HCT116 (cell line): Measurements from ENCODE around the gene HACD1. TPM values are rescaled to one million over a fixed set of nuclear protein-coding genes. Genes with fewer than 3 reads are reported as not detected.
"Not testable (repeated sequence)": the region's sequence is repeated elsewhere in the genome, so short reads cannot be mapped to it uniquely, and the experiment has no call there.

ENCODE experiments used
- ATAC-seq: fragments of 200-7000 bp; cut with Tn5 transposase; 2 replicates; pipeline ENCODE4 v1.9.1; 2020; ENCODE audit warnings: mild to moderate bottlenecking, moderate library complexity
- BruUV-seq: library from RNA; stranded (reverse); fragments of 400-500 nt; replicated peaks from 2 replicates; lab custom pipeline; 2021; lab: Mats Ljungman, UMichigan
- CTCF ChIA-PET: fragments of 300-600 bp; sonication (Branson Sonifier 250); formaldehyde crosslinking; loops from one replicate; lab custom pipeline; 2021; ENCODE audit warnings: antibody characterized with exemption; lab: Charles Lee
- POLR2A ChIA-PET: fragments of 300-600, 350-600 bp; sonication (Branson Sonifier 250); formaldehyde crosslinking; loops from one replicate; lab custom pipeline; 2021; ENCODE audit warnings: antibody characterized with exemption; lab: Charles Lee
- RAD21 ChIA-PET, 2 experiments: fragments of 300-600 bp; sonication (Branson Sonifier 250); formaldehyde crosslinking; loops; one replicate each; lab custom pipeline; 2023; ENCODE audit warnings: low total read pairs in 2 of 2; ENCODE audit not compliant: uncharacterized antibody in 2 of 2, unreplicated experiment in 2 of 2, low non-redundant PET in 1 of 2; lab: Charles Lee
- DNase-seq: peaks from one replicate; pipeline ENCODE4 v3.0.0-alpha.2; 2010; ENCODE audit warnings: low read depth, low spot score
- H2AFZ ChIP-seq: fragments of 200-600 bp; shearing (Covaris generic), sonication (generic); 2 replicates; pipeline ENCODE4 v1.6.1; 2017; ENCODE audit warnings: low read depth, mixed run types, mixed read lengths, antibody characterized with exemption, low read length; ENCODE audit not compliant: poor library complexity, severe bottlenecking
- H3K27ac ChIP-seq: 2 replicates; pipeline ENCODE4 v1.5.1; 2012; ENCODE audit warnings: low read depth, low read length
- H3K27me3 ChIP-seq: fragments of 200-600 bp; sonication (generic); 2 replicates; pipeline ENCODE4 v1.6.1; 2016; ENCODE audit warnings: mixed run types, low read length, mixed read lengths; ENCODE audit not compliant: insufficient read depth
- H3K36me3 ChIP-seq, 2 experiments: fragments of 200-500 bp in 1 of 2; fragments of 200-600 bp in 1 of 2; sonication (Bioruptor generic) in 1 of 2; sonication (generic) in 1 of 2; 2 replicates each; pipeline versions ENCODE4 v1.5.1 to v1.6.1; 2014 to 2016; ENCODE audit warnings: low read length in 2 of 2, inconsistent platforms in 1 of 2, mixed read lengths in 1 of 2, mixed run types in 1 of 2; ENCODE audit not compliant: insufficient read depth in 2 of 2, control insufficient read depth in 1 of 2
- H3K4me1 ChIP-seq, 2 experiments: fragments of 200-600 bp in 1 of 2; sonication (generic) in 1 of 2; 2 replicates each; pipeline versions ENCODE4 v1.5.1 to v1.6.1; 2012 to 2017; ENCODE audit warnings: low read length in 2 of 2, inconsistent platforms in 1 of 2, mild to moderate bottlenecking in 1 of 2, mixed read lengths in 1 of 2, mixed run types in 1 of 2, moderate library complexity in 1 of 2; ENCODE audit not compliant: insufficient read depth in 2 of 2, control insufficient read depth in 1 of 2
- H3K4me2 ChIP-seq: fragments of 200-600 bp; sonication (generic); 2 replicates; pipeline ENCODE4 v1.6.1; 2017; ENCODE audit warnings: mixed run types, low read length, mixed read lengths
- H3K4me3 ChIP-seq, 2 experiments: fragments of 200-600 bp in 1 of 2; sonication (generic) in 1 of 2; replicated peaks in 1 of 2; 2 replicates each; pipeline ENCODE4 v1.5.1; 2011 to 2016; ENCODE audit warnings: low read length in 2 of 2, control low read depth in 1 of 2, low read depth in 1 of 2, mild to moderate bottlenecking in 1 of 2, mixed read lengths in 1 of 2, mixed run types in 1 of 2
- H3K79me2 ChIP-seq: fragments of 200-600 bp; sonication (generic); 2 replicates; pipeline ENCODE4 v1.6.1; 2017; ENCODE audit warnings: mild to moderate bottlenecking, mixed run types, low read length, moderate library complexity, mixed read lengths; ENCODE audit not compliant: insufficient read depth
- H3K9ac ChIP-seq: fragments of 200-600 bp; sonication (generic); 2 replicates; pipeline ENCODE4 v1.6.1; 2016; ENCODE audit warnings: low read length, mixed read lengths
- H3K9me2 ChIP-seq: fragments of 200-600 bp; sonication (generic), shearing (Covaris generic); 2 replicates; pipeline ENCODE4 v1.6.1; 2017; ENCODE audit warnings: mixed run types, mild to moderate bottlenecking, moderate library complexity; ENCODE audit not compliant: insufficient read depth
- H3K9me3 ChIP-seq, 2 experiments: fragments of 200-500 bp in 1 of 2; fragments of 200-600 bp in 1 of 2; sonication (Bioruptor generic) in 1 of 2; sonication (generic) in 1 of 2; 2 replicates each; pipeline ENCODE4 v1.6.1; 2014 to 2017; ENCODE audit warnings: low read length in 2 of 2, mixed read lengths in 2 of 2, inconsistent platforms in 1 of 2, low read depth in 1 of 2, mild to moderate bottlenecking in 1 of 2, mixed run types in 1 of 2, moderate library complexity in 1 of 2; ENCODE audit not compliant: control insufficient read depth in 1 of 2, insufficient read depth in 1 of 2
- H4K20me1 ChIP-seq: fragments of 200-600 bp; sonication (generic), shearing (Covaris generic); 2 replicates; pipeline ENCODE4 v1.6.1; 2017; ENCODE audit warnings: mixed run types, mild to moderate bottlenecking, moderate library complexity; ENCODE audit not compliant: insufficient read depth
- CEBPB ChIP-seq: IDR thresholded peaks from 2 replicates; pipeline ENCODE4 v1.6.1; 2012; ENCODE audit warnings: low read depth
- EGR1 ChIP-seq: IDR thresholded peaks from 2 replicates; pipeline ENCODE4 v1.6.1; 2012; ENCODE audit warnings: low read depth
- EZH2 ChIP-seq: fragments of 200-600 bp; sonication (generic); IDR thresholded peaks from 2 replicates; pipeline ENCODE4 v1.6.1; 2017; ENCODE audit warnings: antibody characterized with exemption, mixed run types
- POLR2AphosphoS5 ChIP-seq: IDR thresholded peaks from 2 replicates; pipeline ENCODE4 v1.6.1; 2011; ENCODE audit warnings: mild to moderate bottlenecking, low read depth, low read length, moderate library complexity
- ZNF274 ChIP-seq: fragments of 200-500 bp; sonication (Bioruptor generic); IDR thresholded peaks from 2 replicates; pipeline ENCODE4 v1.6.1; 2014; ENCODE audit warnings: mild to moderate bottlenecking, low read depth, low read length, inconsistent platforms
- intact Hi-C: fragments of 100-400 bp; cut with micrococcal nuclease; formaldehyde crosslinking; loops from 2 replicates; pipeline ENCODE4 v1.10.0; 2022
- total RNA-seq: library from RNA; stranded (reverse); gene quantifications from one replicate; pipeline ENCODE4 v1.2.1, GENCODE V29; 2021; ENCODE audit not compliant: unreplicated experiment
- TF ChIP-seq, protein P1 (sequence below): IDR thresholded peaks from 2 replicates; pipeline ENCODE4 v1.6.1; 2011; ENCODE audit warnings: mild to moderate bottlenecking, low read length, moderate library complexity; ENCODE audit not compliant: insufficient replicate concordance; ENCODE audit errors: extremely low read depth

HACD1 gene
- total RNA-seq, 1 experiment from 2014 or later: 21.6 TPM

GRCh38 chr10:17637869-17638268 lies 20.7 kb upstream of the HACD1 start (continued):
- no peak for TF ChIP-seq POLR2AphosphoS5

GRCh38 chr10:17633353-17633752 lies 16.2 kb upstream of the HACD1 start:
- TF ChIP-seq, protein P1, sequence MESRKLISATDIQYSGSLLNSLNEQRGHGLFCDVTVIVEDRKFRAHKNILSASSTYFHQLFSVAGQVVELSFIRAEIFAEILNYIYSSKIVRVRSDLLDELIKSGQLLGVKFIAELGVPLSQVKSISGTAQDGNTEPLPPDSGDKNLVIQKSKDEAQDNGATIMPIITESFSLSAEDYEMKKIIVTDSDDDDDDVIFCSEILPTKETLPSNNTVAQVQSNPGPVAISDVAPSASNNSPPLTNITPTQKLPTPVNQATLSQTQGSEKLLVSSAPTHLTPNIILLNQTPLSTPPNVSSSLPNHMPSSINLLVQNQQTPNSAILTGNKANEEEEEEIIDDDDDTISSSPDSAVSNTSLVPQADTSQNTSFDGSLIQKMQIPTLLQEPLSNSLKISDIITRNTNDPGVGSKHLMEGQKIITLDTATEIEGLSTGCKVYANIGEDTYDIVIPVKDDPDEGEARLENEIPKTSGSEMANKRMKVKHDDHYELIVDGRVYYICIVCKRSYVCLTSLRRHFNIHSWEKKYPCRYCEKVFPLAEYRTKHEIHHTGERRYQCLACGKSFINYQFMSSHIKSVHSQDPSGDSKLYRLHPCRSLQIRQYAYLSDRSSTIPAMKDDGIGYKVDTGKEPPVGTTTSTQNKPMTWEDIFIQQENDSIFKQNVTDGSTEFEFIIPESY: no peak
- TF ChIP-seq CEBPB (no peak), EGR1 (no peak), EZH2 (no peak), ZNF274 (no peak)
- POLR2A ChIA-PET: interaction anchor here (1.1 kb wide), 1 partner anchor 10 kb away, joined by 3 read pairs; the partner anchor contains the start of gene STAM
- intact Hi-C loops: no loop called here
- no peaks in the 10 kb centered on the region for H3K27me3 ChIP-seq
- no peaks in the 10 kb centered on the region for H3K9me3 ChIP-seq
- RAD21 ChIA-PET: no interaction called here
- no peaks in the 10 kb centered on the region for H3K9me2 ChIP-seq
- DNase-seq (no peak), ATAC-seq (no peak)
- H3K4me1 ChIP-seq: no peaks in the 10 kb centered on the region
- H3K36me3 ChIP-seq: no peaks in the 10 kb centered on the region
- no peak overlapping the region for H3K9ac ChIP-seq
- H3K27ac ChIP-seq: no peak overlapping the region
- H4K20me1 ChIP-seq: no peaks in the 10 kb centered on the region
- CTCF ChIA-PET: no interaction called here
- no peaks in the 10 kb centered on the region for H3K79me2 ChIP-seq
- H3K4me2 ChIP-seq: no peak overlapping the region
- no TSS peak for BruUV-seq
- H2AFZ ChIP-seq: no peak overlapping the region
- no peak overlapping the region for H3K4me3 ChIP-seq

- BruUV-seq, H3K27ac ChIP-seq, H3K4me2 ChIP-seq, intact Hi-C loops, H2AFZ ChIP-seq, DNase-seq, H3K27me3 ChIP-seq, H3K79me2 ChIP-seq, H3K9me3 ChIP-seq, H3K9ac ChIP-seq, H3K9me2 ChIP-seq, H3K4me1 ChIP-seq, RAD21 ChIA-PET, H4K20me1 ChIP-seq, H3K36me3 ChIP-seq, H3K4me3 ChIP-seq, ATAC-seq, CTCF ChIA-PET: not testable (repeated sequence)
- POLR2A ChIA-PET: interaction anchor here (0.7 to 1.1 kb wide), 2 partner anchors 11 to 20 kb away, joined by 3 read pairs; partner anchors contain the start of gene STAM
Observed at GRCh38 chr10:17632590-17632989, 15.4 kb upstream of the HACD1 start.
